ENCODE measurements around the gene FCHSD1. TPM values are rescaled to one million over a fixed set of nuclear protein-coding genes. Genes with fewer than 3 reads are reported as not detected.

The FCHSD1 gene
- total RNA-seq, 1 experiment from 2014 or later, result 23.1 TPM

GRCh38 chr5:141675672-141676071 lies 24.5 kb upstream of the FCHSD1 start:
- Histone ChIP-seq H2BK12ac (ENCODE audit: insufficient read length, low read depth, low read length) (no peak overlapping the region), H2AK5ac (ENCODE audit: insufficient read length, low read length) (no peak overlapping the region), H3K9ac (ENCODE audit: extremely low read depth, insufficient read length, low read length) (no peak overlapping the region), H4K20me1 (ENCODE audit: control insufficient read depth, insufficient read depth, insufficient read length) (no peaks in the 10 kb centered on the region), H3K79me2 (ENCODE audit: insufficient read depth, low read length) (no peaks in the 10 kb centered on the region), H3K79me1 (ENCODE audit: insufficient read depth, low read depth, low read length, poor library complexity, severe bottlenecking) (no peaks in the 10 kb centered on the region), H2BK15ac (ENCODE audit: low read depth, low read length) (no peak overlapping the region), H2BK120ac (ENCODE audit: low read depth, low read length, poor library complexity, severe bottlenecking) (no peak overlapping the region), H2BK20ac (ENCODE audit: low read depth, low read length, poor library complexity, severe bottlenecking) (no peak overlapping the region), H3K4me2 (ENCODE audit: insufficient read depth, insufficient read length, low read length) (no peak overlapping the region), H3K18ac (ENCODE audit: insufficient read length, low read depth, low read length) (no peak overlapping the region), H3K23ac (ENCODE audit: insufficient read length, low read depth, low read length) (no peak overlapping the region), H4K5ac (ENCODE audit: insufficient read length, low read depth, low read length) (no peak overlapping the region), H4K91ac (ENCODE audit: insufficient read length, low read depth, low read length) (no peak overlapping the region), H3K4me1 (ENCODE audit: insufficient read depth, low read length) (peaks cover 6% of the 10 kb centered on the region), H3K4ac (ENCODE audit: low read depth, low read length) (no peak overlapping the region), H3K56ac (ENCODE audit: insufficient read length, low read depth, low read length) (no peak overlapping the region), H2AFZ (ENCODE audit: low read length) (no peak overlapping the region), H3K27ac (ENCODE audit: insufficient read length, low read depth, low read length) (no peak overlapping the region), H3K23me2 (ENCODE audit: insufficient read length, low read depth, low read length, poor library complexity, severe bottlenecking) (no peaks in the 10 kb centered on the region), H3K27me3 (ENCODE audit: insufficient read depth, low read length) (no peaks in the 10 kb centered on the region), H3T11ph (ENCODE audit: low read length) (no peak overlapping the region), H3K9me3 (ENCODE audit: control insufficient read depth, low read depth, low read length) (no peaks in the 10 kb centered on the region), H2BK5ac (ENCODE audit: insufficient read length, low read length) (no peak overlapping the region), H4K8ac (replicated peaks; ENCODE audit: insufficient read length, low read depth, low read length) (no peak overlapping the region), H3K14ac (ENCODE audit: insufficient read depth, low read length) (no peak overlapping the region)
- no peak for DNase-seq
- no CpG with 5 or more reads among the region's 4 CpGs for WGBS (ENCODE audit: extremely low coverage, insufficient read length, low lambda C conversion rate)
- Mint-ChIP-seq H3K4me3 (no peak overlapping the region), H3K9me3 (peaks cover 0 to 4% of the 10 kb centered on the region in 2 experiments; a peak in 1 of 5 replicates), H3K36me3 (ENCODE audit: insufficient read depth in 1 of 3, low read depth in 3 of 3) (peaks cover 35 to 41% (median 39%) of the 10 kb centered on the region in 3 experiments), H3K4me1 (peaks cover 31 to 35% of the 10 kb centered on the region in 2 experiments), H3K27me3 (ENCODE audit: low read depth) (no peaks in the 10 kb centered on the region), H3K27ac (no peak overlapping the region)
- TF ChIP-seq CTCF (conservative IDR thresholded peaks at IDR 0.05), result no peak
